ENCODE measurements around the gene PTPRN2. TPM values are rescaled to one million over a fixed set of nuclear protein-coding genes. Genes with fewer than 3 reads are reported as not detected.

Gene PTPRN2
- total RNA-seq, 4 donors from 2014 or later = 14.9 to 34.3 (median 21.3) TPM

- Histone ChIP-seq H3K27me3 (no peaks in the 10 kb centered on the region), H3K4me1 (no peaks in the 10 kb centered on the region), H3K36me3 (no peaks in the 10 kb centered on the region), H3K27ac (no peak overlapping the region), H3K9me3 (peaks cover 0 to 3% (median 0%) of the 10 kb centered on the region in 4 donors), H3K4me3 (no peak overlapping the region)
- TF ChIP-seq, protein P1, sequence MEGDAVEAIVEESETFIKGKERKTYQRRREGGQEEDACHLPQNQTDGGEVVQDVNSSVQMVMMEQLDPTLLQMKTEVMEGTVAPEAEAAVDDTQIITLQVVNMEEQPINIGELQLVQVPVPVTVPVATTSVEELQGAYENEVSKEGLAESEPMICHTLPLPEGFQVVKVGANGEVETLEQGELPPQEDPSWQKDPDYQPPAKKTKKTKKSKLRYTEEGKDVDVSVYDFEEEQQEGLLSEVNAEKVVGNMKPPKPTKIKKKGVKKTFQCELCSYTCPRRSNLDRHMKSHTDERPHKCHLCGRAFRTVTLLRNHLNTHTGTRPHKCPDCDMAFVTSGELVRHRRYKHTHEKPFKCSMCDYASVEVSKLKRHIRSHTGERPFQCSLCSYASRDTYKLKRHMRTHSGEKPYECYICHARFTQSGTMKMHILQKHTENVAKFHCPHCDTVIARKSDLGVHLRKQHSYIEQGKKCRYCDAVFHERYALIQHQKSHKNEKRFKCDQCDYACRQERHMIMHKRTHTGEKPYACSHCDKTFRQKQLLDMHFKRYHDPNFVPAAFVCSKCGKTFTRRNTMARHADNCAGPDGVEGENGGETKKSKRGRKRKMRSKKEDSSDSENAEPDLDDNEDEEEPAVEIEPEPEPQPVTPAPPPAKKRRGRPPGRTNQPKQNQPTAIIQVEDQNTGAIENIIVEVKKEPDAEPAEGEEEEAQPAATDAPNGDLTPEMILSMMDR (IDR thresholded peaks at IDR 0.05) = no peak
- no peak for TF ChIP-seq POLR2A (IDR thresholded peaks at IDR 0.05)
- DNase-seq = no peak
Observed at GRCh38 chr7:158186864-158187693, 400.5 kb downstream of the PTPRN2 start.

GRCh38 chr7:158186406-158186805, 401.2 kb downstream of the PTPRN2 start:
- no peak overlapping the region for H3K27ac ChIP-seq

DNA sequence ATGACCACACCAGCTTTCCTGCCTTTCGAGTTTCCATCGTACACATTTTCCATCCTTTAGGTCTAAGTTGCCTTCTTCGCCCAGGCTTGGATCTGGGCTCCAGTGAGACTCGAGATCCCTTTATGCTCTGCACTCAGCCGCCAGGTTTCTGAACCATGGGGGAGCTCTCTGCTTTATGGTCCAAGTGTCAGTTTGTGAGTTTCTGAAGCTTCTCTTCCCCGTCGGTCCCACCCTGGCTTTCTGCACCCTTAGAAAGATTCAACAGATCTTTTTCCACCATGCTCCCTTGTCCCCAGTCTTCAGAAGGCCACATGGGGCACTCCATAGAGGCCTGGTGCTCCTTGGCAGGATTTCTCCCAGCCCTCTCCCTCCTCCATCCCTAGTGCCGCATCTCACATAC, 402.0 kb downstream of the PTPRN2 start:
- no peak overlapping the region for H3K4me3 ChIP-seq
- H3K27ac ChIP-seq = no peak overlapping the region
- no peaks in the 10 kb centered on the region for H3K4me1 ChIP-seq
- no peaks in the 10 kb centered on the region for H3K36me3 ChIP-seq
- H3K9me3 ChIP-seq = peaks cover 0 to 3% (median 0%) of the 10 kb centered on the region in 4 donors
- DNase-seq = no peak
- H3K27me3 ChIP-seq = no peaks in the 10 kb centered on the region
- no peak for TF ChIP-seq POLR2A (IDR thresholded peaks at IDR 0.05)
- TF ChIP-seq, protein P1 (IDR thresholded peaks at IDR 0.05) = no peak

More at GRCh38 chr7:158186406-158186805, 401.2 kb downstream of the PTPRN2 start:
- Histone ChIP-seq H3K4me1 (no peaks in the 10 kb centered on the region), H3K4me3 (no peak overlapping the region), H3K36me3 (no peaks in the 10 kb centered on the region), H3K9me3 (peaks cover 0 to 3% (median 0%) of the 10 kb centered on the region in 4 donors), H3K27me3 (no peaks in the 10 kb centered on the region)
- no peak for DNase-seq
- no peak for TF ChIP-seq POLR2A (IDR thresholded peaks at IDR 0.05)
- TF ChIP-seq, protein P1 (IDR thresholded peaks at IDR 0.05) = no peak

- no peak overlapping the region for H3K27ac ChIP-seq
Observed at GRCh38 chr7:158183431-158183830, 404.2 kb downstream of the PTPRN2 start.

DNA sequence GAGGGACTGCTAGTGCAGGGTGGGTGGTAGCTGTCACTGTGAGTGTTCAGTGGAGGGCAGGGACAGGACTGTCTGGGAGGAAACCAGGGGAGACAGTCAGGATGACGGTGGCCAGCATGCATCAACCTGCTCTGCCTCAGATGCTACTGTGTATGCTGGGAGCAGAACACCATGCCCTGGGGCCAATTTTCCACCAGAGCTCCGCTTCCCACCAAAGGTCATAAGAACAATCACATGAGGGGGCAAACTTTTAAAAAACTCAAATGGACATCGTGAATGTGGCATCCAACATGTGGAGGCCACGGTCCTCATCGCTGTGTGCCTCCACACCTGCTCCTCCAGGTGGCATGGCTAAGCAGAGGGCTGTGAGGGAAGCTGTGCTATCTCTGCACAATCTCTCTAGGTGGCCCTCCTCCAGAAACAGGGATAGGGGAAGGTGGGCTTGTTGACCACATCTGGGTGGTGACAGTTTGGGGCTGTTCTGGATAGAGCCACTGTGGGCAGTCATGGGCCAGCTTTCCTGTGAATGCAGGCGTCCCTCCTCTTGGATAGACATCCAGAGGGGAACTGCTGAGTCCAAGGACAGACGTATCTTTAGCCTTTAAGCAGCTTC, 411.0 kb downstream of the PTPRN2 start:
- Histone ChIP-seq H3K4me3 (no peak overlapping the region), H3K9me3 (peaks cover 0 to 11% (median 0%) of the 10 kb centered on the region in 4 donors)
- no peak for TF ChIP-seq POLR2A (IDR thresholded peaks at IDR 0.05)
- TF ChIP-seq, protein P1 (IDR thresholded peaks at IDR 0.05) = no peak

More at GRCh38 chr7:158183431-158183830, 404.2 kb downstream of the PTPRN2 start:
- Histone ChIP-seq H3K4me3 (no peak overlapping the region), H3K4me1 (no peaks in the 10 kb centered on the region), H3K9me3 (peaks cover 0 to 3% (median 0%) of the 10 kb centered on the region in 4 donors), H3K27me3 (no peaks in the 10 kb centered on the region), H3K36me3 (no peaks in the 10 kb centered on the region)
- TF ChIP-seq, protein P1 (IDR thresholded peaks at IDR 0.05) = no peak
- TF ChIP-seq POLR2A (IDR thresholded peaks at IDR 0.05) = no peak
- DNase-seq = no peak

More for the DNA sequence above, 411.0 kb downstream of the PTPRN2 start:
- Histone ChIP-seq H3K27me3 (no peaks in the 10 kb centered on the region), H3K4me1 (no peaks in the 10 kb centered on the region), H3K27ac (no peak overlapping the region), H3K36me3 (no peaks in the 10 kb centered on the region)
- no peak for DNase-seq
